K562 (cell line): ENCODE data around the gene DTL. TPM values are rescaled to one million over a fixed set of nuclear protein-coding genes. Genes with fewer than 3 reads are reported as not detected.

Experiments used
- ATAC-seq: fragments of 200-7000 bp; cut with Tn5 transposase; 3 replicates; pipeline ENCODE4 v1.9.1; 2020; ENCODE audit warnings: moderate library complexity
- BruUV-seq: library from RNA; stranded (reverse); fragments of 400-500 nt; replicated peaks from 2 replicates; lab custom pipeline; 2021; lab: Mats Ljungman, UMichigan
- CTCF ChIA-PET: fragments of 300-600 bp; formaldehyde crosslinking; extraction: SDS; loops from one replicate; lab custom pipeline; 2021; ENCODE audit warnings: low intra/inter-chr PET ratio; lab: Yijun Ruan, JAX
- POLR2A ChIA-PET: fragments of 300-600, 350-650 bp; sonication (Branson Sonifier 250); formaldehyde crosslinking; extraction: SDS; loops from one replicate; lab custom pipeline; 2021; ENCODE audit warnings: antibody characterized with exemption, inconsistent platforms; lab: Yijun Ruan, JAX
- DNase-seq, 4 experiments: peaks; one replicate each; pipeline versions ENCODE4 v3.0.0 to v3.0.0-alpha.2; 2011 to 2018; ENCODE audit warnings: low spot score in 3 of 4, mixed read lengths in 3 of 4; ENCODE audit errors: extremely low read depth in 1 of 4
- FAIRE-seq: peaks from 2 replicates; lab custom pipeline; 2011; peaks lifted over from hg19 to GRCh38; lab: Jason Lieb, UNC
- H2AFZ ChIP-seq: 2 replicates; pipeline ENCODE4 v1.6.0; 2011; ENCODE audit warnings: low read depth, low read length, control low read depth, inconsistent platforms
- H3K27ac ChIP-seq: fragments of 200-600 bp; 3 replicates; pipeline ENCODE4 v1.8.0; 2011; ENCODE audit warnings: low read depth, mild to moderate bottlenecking, control low read depth, inconsistent platforms, low read length, moderate library complexity, mixed read lengths; ENCODE audit errors: extremely low read depth
- H3K27me3 ChIP-seq, 2 experiments: fragments of 300-600 bp in 1 of 2; 2 replicates in 1 of 2; 3 replicates in 1 of 2; pipeline versions ENCODE4 v1.6.0 to v1.8.0; 2011; ENCODE audit warnings: inconsistent platforms in 2 of 2, low read length in 2 of 2, mild to moderate bottlenecking in 1 of 2, mixed read lengths in 1 of 2, moderate library complexity in 1 of 2; ENCODE audit not compliant: control insufficient read depth in 2 of 2, insufficient read depth in 2 of 2
- H3K36me3 ChIP-seq: fragments of 300-600 bp; 3 replicates; pipeline ENCODE4 v1.8.0; 2011; ENCODE audit warnings: mild to moderate bottlenecking, low read length, inconsistent platforms; ENCODE audit not compliant: control insufficient read depth, insufficient read depth
- H3K4me1 ChIP-seq, 2 experiments: fragments of 200-600 bp in 1 of 2; replicated peaks in 1 of 2; 2 replicates in 1 of 2; 3 replicates in 1 of 2; pipeline versions ENCODE4 v1.5.1 to v1.8.0; 2011; ENCODE audit warnings: inconsistent platforms in 2 of 2, low read length in 2 of 2, mild to moderate bottlenecking in 1 of 2, mixed read lengths in 1 of 2, moderate library complexity in 1 of 2; ENCODE audit not compliant: control insufficient read depth in 2 of 2, insufficient read depth in 2 of 2
- H3K4me2 ChIP-seq: 2 replicates; pipeline ENCODE4 v1.6.1; 2011; ENCODE audit warnings: low read length, control low read depth, inconsistent platforms, mixed read lengths; ENCODE audit not compliant: insufficient read depth
- H3K4me3 ChIP-seq: fragments of 200-600 bp; sonication (generic), shearing (Covaris generic); 2 replicates; pipeline ENCODE4 v1.5.1; 2016; ENCODE audit warnings: control low read depth, inconsistent platforms
- H3K79me2 ChIP-seq: fragments of 200-600 bp; 3 replicates; pipeline ENCODE4 v1.8.0; 2011; ENCODE audit warnings: low read length, inconsistent platforms; ENCODE audit not compliant: control insufficient read depth, insufficient read depth
- H3K9ac ChIP-seq, 2 experiments: 2 replicates each; pipeline versions ENCODE4 v1.6.0 to v1.6.1; 2011; ENCODE audit warnings: low read depth in 2 of 2, low read length in 2 of 2, control low read depth in 1 of 2, inconsistent platforms in 1 of 2, mild to moderate bottlenecking in 1 of 2, mixed read lengths in 1 of 2; ENCODE audit not compliant: insufficient read depth in 1 of 2
- H3K9me1 ChIP-seq: one replicate; pipeline ENCODE4 v1.6.0; 2011; ENCODE audit warnings: inconsistent platforms, mild to moderate bottlenecking, low read length, moderate library complexity; ENCODE audit not compliant: control insufficient read depth, insufficient read depth
- H3K9me3 ChIP-seq: replicated peaks from 2 replicates; pipeline ENCODE4 v1.5.1; 2011; ENCODE audit warnings: low read depth, low read length, inconsistent platforms; ENCODE audit not compliant: control insufficient read depth, insufficient read depth
- H4K20me1 ChIP-seq: replicated peaks from 2 replicates; pipeline ENCODE4 v1.6.1; 2011; ENCODE audit warnings: low read length, inconsistent platforms, mixed read lengths; ENCODE audit not compliant: control insufficient read depth, insufficient read depth
- BRF2 ChIP-seq: IDR thresholded peaks from 3 replicates; pipeline ENCODE4 v1.6.1; 2011; ENCODE audit warnings: borderline replicate concordance, mild to moderate bottlenecking; ENCODE audit not compliant: insufficient read length, insufficient read depth
- ETV1 ChIP-seq: fragments of 450-650 bp; conservative IDR thresholded peaks from 2 replicates; pipeline ENCODE4 v1.6.1; 2016; ENCODE audit warnings: missing genetic modification characterization, control low read depth, low read depth, missing compliant biosample characterization
- HNRNPK ChIP-seq: fragments of 200-400 bp; formaldehyde crosslinking; IDR thresholded peaks from one replicate; pipeline ENCODE4 v1.6.1; 2018; ENCODE audit warnings: mild to moderate bottlenecking, low read depth, low read length; ENCODE audit not compliant: poor library complexity, severe bottlenecking
- LCOR ChIP-seq: sonication (generic); formaldehyde crosslinking; IDR thresholded peaks from 2 replicates; pipeline ENCODE4 v1.8.0; 2022; ENCODE audit warnings: mild to moderate bottlenecking, missing genetic modification reagents
- MAFF ChIP-seq: IDR thresholded peaks from 2 replicates; pipeline ENCODE4 v1.6.1; 2012; ENCODE audit warnings: low read length, improper control_type of control experiment
- NFIC ChIP-seq: fragments of 450-650 bp; IDR thresholded peaks from 2 replicates; pipeline ENCODE4 v1.6.1; 2017; ENCODE audit warnings: mild to moderate bottlenecking, inconsistent platforms
- PBX2 ChIP-seq, 2 experiments: IDR thresholded peaks in 1 of 2; conservative IDR thresholded peaks in 1 of 2; 2 replicates each; pipeline ENCODE4 v1.6.1; 2016; ENCODE audit warnings: low read depth in 2 of 2, mild to moderate bottlenecking in 1 of 2, missing compliant biosample characterization in 1 of 2, missing genetic modification characterization in 1 of 2, moderate library complexity in 1 of 2
- PKNOX1 ChIP-seq: fragments of 450-650 bp; IDR thresholded peaks from 2 replicates; pipeline ENCODE4 v1.6.1; 2016
- POLR3A ChIP-seq: IDR thresholded peaks from 2 replicates; pipeline ENCODE4 v1.6.1; 2011; ENCODE audit warnings: borderline replicate concordance, mild to moderate bottlenecking, moderate library complexity; ENCODE audit not compliant: insufficient read length, insufficient read depth; ENCODE audit errors: extremely low read depth
- PRDM10 ChIP-seq: fragments of 450-650 bp; IDR thresholded peaks from 2 replicates; pipeline ENCODE4 v1.6.1; 2018; ENCODE audit not compliant: partially characterized antibody
- ZC3H11A ChIP-seq: IDR thresholded peaks from 2 replicates; pipeline ENCODE4 v1.6.1; 2012; ENCODE audit warnings: low read depth, low read length, improper control_type of control experiment
- WGBS: fragments of 100-300 bp; shearing (Covaris generic); methylation state at CpG from one replicate; pipeline ENCODE4 v1.1.6; 2016; ENCODE audit warnings: low coverage, mixed read lengths; ENCODE audit not compliant: insufficient coverage; ENCODE audit errors: missing lambda C conversion rate; 5-methylcytosine and 5-hydroxymethylcytosine counted together
- in situ Hi-C: fragments of 300-500 bp; cut with MboI; formaldehyde crosslinking; loops from 4 replicates; pipeline ENCODE4 v1.15.0; 2018; ENCODE audit warnings: inconsistent platforms, mixed read lengths
- intact Hi-C: fragments of 100-400 bp; cut with micrococcal nuclease; formaldehyde crosslinking; loops from 2 replicates; pipeline ENCODE4 v1.14.2; 2022
- polyA plus RNA-seq, 8 experiments: library from polyadenylated mRNA; depleted of rRNA in 4 of 8; stranded (reverse) in 5 of 8; unstranded in 3 of 8; fragments of >200 nt; fragmentation: Nextera tagmentation in 2 of 8; fragmentation: Illumina TruSeq in 1 of 8; extraction: Ambion mirVana in 2 of 8; extraction: Trizol in 1 of 8; gene quantifications; 2 replicates each; pipeline versions ENCODE4 v1.2.1 to v1.2.3, GENCODE V29; 2011 to 2014; ENCODE audit warnings: inconsistent platforms in 1 of 8, missing spikeins in 1 of 8
- total RNA-seq, 7 experiments: library from RNA; depleted of rRNA in 6 of 7; stranded (reverse); fragments of >200 nt in 6 of 7; fragmentation: Illumina TruSeq in 2 of 7; extraction: Trizol in 2 of 7; gene quantifications; 2 replicates each; pipeline versions ENCODE4 v1.2.1 to v1.2.3, GENCODE V29; 2011 to 2021; ENCODE audit warnings: low replicate concordance in 1 of 7

The DTL gene
- total and polyA plus RNA-seq, 9 of the 15 experiments (the other 6 are each of a cell fraction or from before 2014, with no cell fraction given): 38.3 to 81.0 (median 63.2) TPM

GRCh38 chr1:212077028-212077427 lies 41.5 kb downstream of the DTL start (continued):
- TF ChIP-seq PBX2 (CRISPR knock-in tag; IDR thresholded peaks at IDR 0.05; ENCODE audit: low read depth) (no peak), PBX2 (tag; conservative IDR thresholded peaks at IDR 0.05; ENCODE audit: low read depth) (peak; percentile 52; the same call in 1 of the 2 replicates), PKNOX1 (peak; percentile 56)

- H3K27ac ChIP-seq: no peak overlapping the region
- in situ Hi-C loops: no loop called here
- no peak for DNase-seq
- no peak for TF ChIP-seq BRF2
- no peak for TF ChIP-seq PRDM10
- no peak for TF ChIP-seq NFIC
- no peak for TF ChIP-seq HNRNPK
- TF ChIP-seq ZC3H11A: no peak
- TF ChIP-seq POLR3A: no peak
- no peak for TF ChIP-seq LCOR (CRISPR knock-in tag)
- no peak for TF ChIP-seq MAFF
- no peak for TF ChIP-seq ETV1
These were observed 43.3 kb downstream of the DTL start for GRCh38 chr1:212078826-212079225.

More at GRCh38 chr1:212078826-212079225, 43.3 kb downstream of the DTL start:
- no peaks in the 10 kb centered on the region for H3K4me1 ChIP-seq
- H3K4me3 ChIP-seq: no peak overlapping the region
- ATAC-seq: no peak
- WGBS: 89% methylated on average over 2 of the region's 2 CpGs
- no peak for FAIRE-seq
- no peaks in the 10 kb centered on the region for H3K79me2 ChIP-seq
- ChIA-PET POLR2A (interaction anchor here (0.9 kb wide), 1 partner anchor 10 kb away, joined by 4 read pairs; no protein-coding TSS in a partner anchor), CTCF (interaction anchor here (0.8 kb wide), 1 partner anchor 8 kb away, joined by 3 read pairs; no protein-coding TSS in a partner anchor)
- H3K9me1 ChIP-seq: no peaks in the 10 kb centered on the region
- intact Hi-C loops: loop anchor here (2.0 to 10.0 kb wide), 2 partner anchors 76 to 212 kb away; no protein-coding TSS in a partner anchor
- H3K9me3 ChIP-seq: no peaks in the 10 kb centered on the region
- H3K36me3 ChIP-seq: peaks cover 98% of the 10 kb centered on the region
- no peaks in the 10 kb centered on the region for H3K27me3 ChIP-seq
- H4K20me1 ChIP-seq: no peaks in the 10 kb centered on the region
- BruUV-seq: no TSS peak
- no peak overlapping the region for H2AFZ ChIP-seq
- H3K9ac ChIP-seq: no peak overlapping the region
- H3K4me2 ChIP-seq: no peak overlapping the region
